HG03060 (cell line): ENCODE results near the gene DPYSL5.

ENCODE experiments used
- ATAC-seq: cut with Tn5 transposase; IDR thresholded peaks from one replicate; pipeline ENCODE4 v1.9.1; 2021; ENCODE audit warnings: low read depth, moderate number of reproducible peaks; ENCODE audit not compliant: unreplicated experiment

Gene DPYSL5

GRCh38 chr2:26985807-26986206, 137.9 kb downstream of the DPYSL5 start:
- ATAC-seq: no peak

GRCh38 chr2:26986576-26986975, 138.6 kb downstream of the DPYSL5 start:
- no peak for ATAC-seq

GRCh38 chr2:26988058-26988860, 140.3 kb downstream of the DPYSL5 start:
- no peak for ATAC-seq

- no peak for ATAC-seq
Observed at GRCh38 chr2:26989156-26989555, 141.2 kb downstream of the DPYSL5 start.

DNA sequence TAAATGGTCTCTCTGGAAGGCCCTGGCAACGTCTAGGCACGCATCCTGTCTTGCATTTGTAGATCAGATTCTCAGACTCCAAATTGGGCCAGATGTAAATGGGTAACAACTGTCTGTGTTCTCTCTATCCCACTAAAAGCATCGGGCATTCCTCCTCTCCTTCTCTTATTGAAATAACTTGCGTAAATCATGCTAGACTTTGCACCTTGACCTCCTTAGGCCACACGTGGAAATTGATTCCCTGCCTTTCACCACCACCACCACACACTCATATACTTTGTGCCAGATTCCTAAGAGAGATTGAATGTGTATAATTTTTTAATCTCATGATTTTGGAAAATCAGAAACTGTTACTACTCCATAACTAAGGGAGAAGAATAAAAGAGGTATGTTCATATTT, 143.8 kb downstream of the DPYSL5 start:
- no peak for ATAC-seq

DNA sequence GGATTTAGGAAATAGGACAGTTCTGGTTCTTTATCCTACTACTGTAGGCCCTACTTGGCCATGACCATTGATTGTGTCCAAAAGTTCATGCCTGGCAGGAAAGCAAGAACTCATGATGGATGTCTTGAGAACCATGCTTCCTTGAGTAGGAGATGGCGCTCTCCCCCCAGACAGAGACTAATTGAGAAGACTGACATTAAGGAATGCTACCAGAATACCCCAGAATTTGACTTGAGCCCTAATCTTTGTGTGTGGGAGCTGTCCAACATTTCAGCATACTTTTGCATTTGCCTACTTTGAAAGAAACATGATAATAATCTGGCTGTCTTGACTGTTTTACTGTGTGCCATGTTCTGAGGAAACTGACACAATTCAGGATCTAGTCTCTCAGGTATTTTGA, 145.8 kb downstream of the DPYSL5 start:
- no peak for ATAC-seq

DNA sequence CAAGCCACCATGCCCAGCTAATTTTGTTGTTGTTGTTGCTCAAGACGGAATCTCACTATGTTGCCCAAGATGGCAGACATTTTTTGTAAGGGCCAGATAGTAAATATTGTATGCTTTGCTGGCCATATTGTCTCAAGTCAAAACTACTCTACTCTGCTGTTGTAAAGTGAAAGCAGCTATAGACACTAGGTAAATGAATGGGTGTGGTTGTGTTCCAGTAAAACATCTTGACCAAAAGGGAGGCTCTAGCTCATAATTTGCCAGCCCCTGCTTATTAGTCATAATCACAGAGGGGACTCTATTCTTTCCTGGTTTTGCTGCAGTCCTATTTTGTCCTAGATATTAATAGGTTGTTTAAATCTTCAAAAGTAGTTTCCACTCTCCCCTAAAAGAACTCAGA, 147.1 kb downstream of the DPYSL5 start:
- no peak for ATAC-seq

DNA sequence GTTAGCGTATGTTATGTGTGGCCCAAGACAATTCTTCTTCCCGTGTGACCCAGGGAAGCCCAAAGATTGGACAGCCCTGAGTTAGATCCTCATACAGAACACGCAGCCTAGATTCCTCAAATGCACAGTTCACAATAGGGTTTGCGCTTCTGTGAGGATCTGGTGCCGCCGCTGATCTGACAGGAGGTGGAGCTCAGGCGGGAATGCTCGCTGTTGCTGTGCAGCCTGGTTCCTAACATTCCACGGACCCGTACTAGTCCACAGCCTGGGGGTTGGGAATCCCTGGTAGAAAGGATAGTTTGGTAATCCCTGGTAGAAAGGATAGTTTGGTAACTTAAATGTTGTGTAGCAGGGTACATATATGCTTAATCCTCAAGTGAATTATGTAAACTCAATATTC, 149.5 kb downstream of the DPYSL5 start:
- ATAC-seq: no peak

DNA sequence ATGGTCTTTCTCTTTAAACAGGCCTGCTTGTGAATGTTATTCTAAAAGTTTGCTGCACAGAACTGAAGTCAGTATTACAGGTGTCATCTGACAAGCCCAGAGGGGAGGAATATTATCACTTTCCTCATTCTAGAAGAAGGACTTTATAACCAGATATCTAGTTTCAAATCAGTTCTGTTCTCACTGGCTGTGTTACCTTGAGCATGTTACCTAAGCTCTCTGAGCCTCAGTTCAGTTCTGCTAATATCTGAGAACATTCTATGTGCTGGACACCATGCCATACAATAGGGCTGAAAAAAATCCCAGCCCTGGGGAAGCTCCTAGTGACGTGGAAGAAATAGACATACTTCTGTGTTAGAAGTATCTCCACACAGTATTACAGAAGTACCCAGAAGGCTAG, 150.4 kb downstream of the DPYSL5 start:
- no peak for ATAC-seq
